Suprapubic skin (tissue), 3 donors: ENCODE measurements around the gene DCUN1D4.

Experiments
- EP300 ChIP-seq: sonication (generic); formaldehyde crosslinking; IDR thresholded peaks from one replicate; pipeline ENCODE4 v1.6.1; 2017; ENCODE audit warnings: antibody characterized with exemption
- TF ChIP-seq, protein P1 (sequence below), 2 donors: fragments of 200-600 bp in 1 of 2; fragments of 450-650 bp in 1 of 2; sonication (generic) in 1 of 2; IDR thresholded peaks; one replicate each; pipeline ENCODE4 v1.5.1; 2016 to 2019; ENCODE audit warnings: antibody characterized with exemption in 2 of 2, mild to moderate bottlenecking in 1 of 2, moderate library complexity in 1 of 2

DNA sequence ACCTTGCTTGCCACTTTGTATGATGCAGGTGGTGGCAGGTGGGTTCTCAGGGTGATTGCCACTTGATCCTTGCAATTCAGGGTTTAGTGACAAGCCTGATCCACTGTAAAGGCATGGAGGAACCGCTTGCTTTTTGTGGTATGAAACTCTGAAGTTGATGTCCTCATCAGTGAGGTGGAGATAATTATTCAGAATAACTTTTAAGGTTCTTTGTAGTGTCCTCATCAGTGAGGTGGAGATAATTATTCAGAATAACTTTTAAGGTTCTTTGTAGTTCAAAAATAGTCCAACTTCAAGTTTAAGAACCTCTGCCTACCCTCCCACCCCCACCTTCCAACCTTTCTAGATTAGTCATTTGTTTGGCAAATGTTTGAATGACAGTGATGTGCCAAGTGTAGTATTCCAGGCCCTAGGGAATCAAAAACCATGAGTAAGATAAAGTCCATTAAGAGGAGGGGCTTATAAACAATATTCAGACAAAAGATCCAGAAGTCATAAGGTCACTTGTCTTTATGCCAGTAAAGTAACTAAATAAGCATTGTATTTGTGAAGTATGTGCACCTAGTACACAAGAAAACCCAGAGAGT is 51.2 kb downstream of the DCUN1D4 start:
- TF ChIP-seq, protein P1, sequence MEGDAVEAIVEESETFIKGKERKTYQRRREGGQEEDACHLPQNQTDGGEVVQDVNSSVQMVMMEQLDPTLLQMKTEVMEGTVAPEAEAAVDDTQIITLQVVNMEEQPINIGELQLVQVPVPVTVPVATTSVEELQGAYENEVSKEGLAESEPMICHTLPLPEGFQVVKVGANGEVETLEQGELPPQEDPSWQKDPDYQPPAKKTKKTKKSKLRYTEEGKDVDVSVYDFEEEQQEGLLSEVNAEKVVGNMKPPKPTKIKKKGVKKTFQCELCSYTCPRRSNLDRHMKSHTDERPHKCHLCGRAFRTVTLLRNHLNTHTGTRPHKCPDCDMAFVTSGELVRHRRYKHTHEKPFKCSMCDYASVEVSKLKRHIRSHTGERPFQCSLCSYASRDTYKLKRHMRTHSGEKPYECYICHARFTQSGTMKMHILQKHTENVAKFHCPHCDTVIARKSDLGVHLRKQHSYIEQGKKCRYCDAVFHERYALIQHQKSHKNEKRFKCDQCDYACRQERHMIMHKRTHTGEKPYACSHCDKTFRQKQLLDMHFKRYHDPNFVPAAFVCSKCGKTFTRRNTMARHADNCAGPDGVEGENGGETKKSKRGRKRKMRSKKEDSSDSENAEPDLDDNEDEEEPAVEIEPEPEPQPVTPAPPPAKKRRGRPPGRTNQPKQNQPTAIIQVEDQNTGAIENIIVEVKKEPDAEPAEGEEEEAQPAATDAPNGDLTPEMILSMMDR (IDR thresholded peaks at IDR 0.05) = no peak
- TF ChIP-seq EP300 = no peak
